Kidney (tissue), 14 donors: ENCODE data around the gene FAIM. TPM values are rescaled to one million over a fixed set of nuclear protein-coding genes. Genes with fewer than 3 reads are reported as not detected.

Experiments used
- DNase-seq, 5 donors: peaks; one replicate each; pipeline ENCODE4 v3.0.0-alpha.2; 2013 to 2020
- FAIRE-seq: peaks from 2 replicates; lab custom pipeline; 2012; peaks lifted over from hg19 to GRCh38; lab: Jason Lieb, UNC
- H3K27ac ChIP-seq, 2 donors: one replicate each; pipeline ENCODE4 v1.7.0; 2013; ENCODE audit warnings: low read depth in 2 of 2, low read length in 2 of 2, inconsistent platforms in 1 of 2
- H3K27me3 ChIP-seq: one replicate; pipeline ENCODE4 v1.7.1; 2013; ENCODE audit warnings: low read length, inconsistent platforms; ENCODE audit not compliant: control insufficient read depth, insufficient read depth
- H3K36me3 ChIP-seq, 3 donors: one replicate each; pipeline versions ENCODE4 v1.7.0 to v1.7.1; 2013; ENCODE audit warnings: low read length in 3 of 3, control low read depth in 1 of 3, inconsistent platforms in 1 of 3; ENCODE audit not compliant: insufficient read depth in 3 of 3, control insufficient read depth in 2 of 3
- H3K4me1 ChIP-seq, 3 donors: one replicate each; pipeline versions ENCODE4 v1.7.0 to v1.7.1; 2013; ENCODE audit warnings: low read length in 3 of 3, inconsistent platforms in 1 of 3, low read depth in 1 of 3; ENCODE audit not compliant: control insufficient read depth in 2 of 3, insufficient read depth in 2 of 3
- H3K4me3 ChIP-seq, 3 donors: one replicate each; pipeline versions ENCODE4 v1.7.0 to v1.8.1; 2013; ENCODE audit warnings: low read length in 3 of 3, control low read depth in 1 of 3, inconsistent platforms in 1 of 3
- H3K9ac ChIP-seq, 3 donors: one replicate each; pipeline versions ENCODE4 v1.7.0 to v1.7.1; 2013; ENCODE audit warnings: low read length in 3 of 3, control low read depth in 1 of 3, inconsistent platforms in 1 of 3
- H3K9me3 ChIP-seq, 3 donors: one replicate each; pipeline versions ENCODE4 v1.7.0 to v1.7.1; 2013; ENCODE audit warnings: low read length in 3 of 3, control low read depth in 1 of 3, inconsistent platforms in 1 of 3; ENCODE audit not compliant: control insufficient read depth in 2 of 3, insufficient read depth in 1 of 3
- intact Hi-C: fragments of 100-400 bp; cut with DNase I; formaldehyde crosslinking; loops from one replicate; pipeline ENCODE4 v1.11.1; 2022
- polyA plus RNA-seq: library from polyadenylated mRNA; stranded (reverse); fragments of 350-450 nt; fragmentation: Illumina TruSeq; extraction: RNeasy Lipid Tissue Mini Kit (QIAGEN cat#74804); gene quantifications from one replicate; pipeline ENCODE4 v1.2.3, GENCODE V29; 2014; ENCODE audit warnings: low read depth, low replicate concordance; ENCODE audit not compliant: insufficient read depth
- total RNA-seq: library from RNA; stranded (reverse); fragmentation: NEBNext Ultra II Directional; extraction: Animal tissue kit (Norgen Biotek cat#: 25700); gene quantifications from one replicate; pipeline ENCODE4 v1.2.1, GENCODE V29; 2021
- TF ChIP-seq, protein P1 (sequence below): IDR thresholded peaks from 3 replicates; pipeline ENCODE4 v1.5.1; 2012; ENCODE audit warnings: mild to moderate bottlenecking, moderate library complexity, borderline replicate concordance; ENCODE audit not compliant: insufficient read depth; ENCODE audit errors: extremely low read depth
- donor health status: control.
- donor health status: control.
- donor health status: control.
- donor health status: control.
- donor health status: control.
- donor health status: DM: yes; HTN: yes; CAD: no.
- donor health status: Normal renal cell carcinoma (clear cell type).

FAIM gene
- total and polyA plus RNA-seq, 2 donors from 2014 or later: 18.3 to 23.0 TPM

DNA sequence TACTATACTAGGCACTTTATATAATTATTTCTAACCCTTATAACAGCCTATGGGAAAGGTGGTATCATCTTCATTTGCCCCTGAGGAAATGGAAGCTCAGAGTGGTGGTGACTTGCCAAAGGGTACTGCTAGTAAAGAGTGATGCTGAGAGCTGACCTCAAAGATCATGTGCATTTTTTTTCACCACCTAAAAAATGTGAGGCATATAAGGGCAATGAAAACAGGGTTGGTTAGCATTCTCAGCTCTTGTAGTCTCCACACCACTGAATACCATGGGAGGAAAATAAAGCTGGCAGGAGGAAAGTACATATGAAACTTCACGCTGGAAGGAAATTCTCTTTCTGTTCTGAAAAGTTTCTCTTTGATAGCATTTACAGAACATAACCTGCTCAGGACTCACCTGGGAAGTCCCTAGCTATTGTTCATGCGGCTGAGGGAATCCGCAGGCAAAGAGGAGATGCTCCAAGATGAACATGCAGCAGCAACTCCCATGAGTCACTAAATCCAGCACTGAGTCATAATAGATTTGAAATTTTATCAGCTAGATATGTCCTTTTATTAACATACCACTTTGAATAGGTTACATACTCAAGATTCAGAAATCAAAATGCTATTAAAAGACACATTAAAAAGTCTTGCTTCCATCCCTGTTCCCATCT is 17.3 kb downstream of the FAIM start:
- no peak for FAIRE-seq
- peaks cover 0 to 9% (median 0%) of the 10 kb centered on the region in 3 donors for H3K36me3 ChIP-seq
- no peak for DNase-seq
- no peaks in the 10 kb centered on the region for H3K27me3 ChIP-seq
- intact Hi-C loops: no loop called here
- no peak overlapping the region for H3K9ac ChIP-seq
- H3K4me1 ChIP-seq: no peaks in the 10 kb centered on the region
- no peak overlapping the region for H3K4me3 ChIP-seq
- TF ChIP-seq, protein P1, sequence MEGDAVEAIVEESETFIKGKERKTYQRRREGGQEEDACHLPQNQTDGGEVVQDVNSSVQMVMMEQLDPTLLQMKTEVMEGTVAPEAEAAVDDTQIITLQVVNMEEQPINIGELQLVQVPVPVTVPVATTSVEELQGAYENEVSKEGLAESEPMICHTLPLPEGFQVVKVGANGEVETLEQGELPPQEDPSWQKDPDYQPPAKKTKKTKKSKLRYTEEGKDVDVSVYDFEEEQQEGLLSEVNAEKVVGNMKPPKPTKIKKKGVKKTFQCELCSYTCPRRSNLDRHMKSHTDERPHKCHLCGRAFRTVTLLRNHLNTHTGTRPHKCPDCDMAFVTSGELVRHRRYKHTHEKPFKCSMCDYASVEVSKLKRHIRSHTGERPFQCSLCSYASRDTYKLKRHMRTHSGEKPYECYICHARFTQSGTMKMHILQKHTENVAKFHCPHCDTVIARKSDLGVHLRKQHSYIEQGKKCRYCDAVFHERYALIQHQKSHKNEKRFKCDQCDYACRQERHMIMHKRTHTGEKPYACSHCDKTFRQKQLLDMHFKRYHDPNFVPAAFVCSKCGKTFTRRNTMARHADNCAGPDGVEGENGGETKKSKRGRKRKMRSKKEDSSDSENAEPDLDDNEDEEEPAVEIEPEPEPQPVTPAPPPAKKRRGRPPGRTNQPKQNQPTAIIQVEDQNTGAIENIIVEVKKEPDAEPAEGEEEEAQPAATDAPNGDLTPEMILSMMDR: no peak
- H3K27ac ChIP-seq: no peak overlapping the region
- H3K9me3 ChIP-seq: no peaks in the 10 kb centered on the region

DNA sequence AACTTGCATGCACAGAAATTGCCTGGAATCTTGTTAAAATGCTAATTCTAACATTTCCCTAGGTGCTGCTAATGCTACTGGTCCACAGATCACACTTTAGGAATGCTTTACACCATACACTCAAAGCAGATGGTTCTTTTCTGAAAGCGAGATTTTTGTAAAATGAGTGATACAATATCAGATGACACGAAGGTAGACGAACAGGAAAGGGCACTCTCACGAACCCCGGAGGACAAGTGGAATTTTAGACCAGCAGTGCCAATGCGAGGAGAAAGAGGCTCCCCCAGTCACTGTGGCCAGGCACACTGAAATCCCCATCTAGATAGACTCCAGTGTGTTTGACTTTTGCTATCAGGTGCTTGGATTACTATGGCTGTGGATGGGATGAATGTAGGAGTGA is 21.0 kb downstream of the FAIM start:
- peaks cover 0 to 9% (median 2%) of the 10 kb centered on the region in 3 donors for H3K36me3 ChIP-seq
- FAIRE-seq (no peak), DNase-seq (no peak)
- no peak overlapping the region for H3K9ac ChIP-seq
- no peak overlapping the region for H3K27ac ChIP-seq
- no peaks in the 10 kb centered on the region for H3K27me3 ChIP-seq
- no peaks in the 10 kb centered on the region for H3K9me3 ChIP-seq
- H3K4me3 ChIP-seq: no peak overlapping the region
- intact Hi-C loops: no loop called here
- H3K4me1 ChIP-seq: no peaks in the 10 kb centered on the region
- TF ChIP-seq, protein P1: no peak

DNA sequence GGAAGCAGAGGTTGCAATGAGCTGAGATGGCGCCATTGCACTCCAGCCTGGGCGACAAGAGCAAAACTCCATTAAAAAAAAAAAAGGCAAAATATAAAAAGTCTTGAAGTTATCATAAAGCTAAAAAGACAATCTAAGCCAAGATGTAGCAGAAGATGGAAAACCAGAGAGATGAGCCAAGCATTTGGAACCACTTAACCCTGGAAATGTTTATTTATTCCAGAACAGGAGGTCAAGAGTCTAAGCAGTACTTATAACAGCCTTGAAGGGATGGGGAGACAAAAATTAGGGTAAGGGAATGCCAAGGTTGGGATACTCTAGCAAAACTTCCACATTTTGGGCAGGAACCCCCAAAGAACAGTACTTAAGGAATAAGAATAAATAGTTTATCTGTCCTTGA is 30.1 kb downstream of the FAIM start:
- Histone ChIP-seq H3K4me1 (no peaks in the 10 kb centered on the region), H3K9me3 (peaks cover 0 to 12% (median 0%) of the 10 kb centered on the region in 3 donors), H3K27ac (no peak overlapping the region), H3K36me3 (no peaks in the 10 kb centered on the region), H3K4me3 (no peak overlapping the region), H3K27me3 (no peaks in the 10 kb centered on the region), H3K9ac (no peak overlapping the region)
- DNase-seq (no peak), FAIRE-seq (no peak)
- TF ChIP-seq, protein P1: no peak
- intact Hi-C loops: no loop called here
